Liver (tissue), 9 donors: ENCODE measurements around the gene FAM131C. TPM values are rescaled to one million over a fixed set of nuclear protein-coding genes. Genes with fewer than 3 reads are reported as not detected.

Experiments
- DNase-seq: peaks from one replicate; pipeline ENCODE4 v3.0.0-alpha.2; 2017; ENCODE audit warnings: low spot score
- H3K27ac ChIP-seq, 2 donors: one replicate each; pipeline ENCODE4 v1.7.0; 2013; ENCODE audit warnings: inconsistent platforms in 2 of 2, low read length in 2 of 2, control low read depth in 1 of 2, low read depth in 1 of 2, mild to moderate bottlenecking in 1 of 2
- H3K27me3 ChIP-seq, 4 donors: one replicate each; pipeline versions ENCODE4 v1.6.1 to v1.7.0; 2013; ENCODE audit warnings: low read length in 3 of 4, inconsistent platforms in 1 of 4, mild to moderate bottlenecking in 1 of 4, moderate library complexity in 1 of 4; ENCODE audit not compliant: control insufficient read depth in 4 of 4, insufficient read depth in 4 of 4
- H3K36me3 ChIP-seq, 4 donors: one replicate each; pipeline versions ENCODE4 v1.6.1 to v1.7.0; 2013; ENCODE audit warnings: low read length in 3 of 4, mild to moderate bottlenecking in 3 of 4, low read depth in 1 of 4, moderate library complexity in 1 of 4; ENCODE audit not compliant: control insufficient read depth in 4 of 4, insufficient read depth in 3 of 4
- H3K4me1 ChIP-seq, 4 donors: one replicate each; pipeline versions ENCODE4 v1.6.1 to v1.7.0; 2013; ENCODE audit warnings: low read length in 3 of 4, mild to moderate bottlenecking in 3 of 4, moderate library complexity in 1 of 4; ENCODE audit not compliant: control insufficient read depth in 4 of 4, insufficient read depth in 4 of 4
- H3K4me3 ChIP-seq, 3 donors: one replicate each; pipeline versions ENCODE4 v1.6.1 to v1.7.0; 2013; ENCODE audit warnings: low read length in 3 of 3, control low read depth in 1 of 3, low read depth in 1 of 3, mild to moderate bottlenecking in 1 of 3
- H3K9ac ChIP-seq, 2 donors: one replicate each; pipeline ENCODE4 v1.7.0; 2013; ENCODE audit warnings: low read length in 2 of 2, mild to moderate bottlenecking in 2 of 2, moderate library complexity in 2 of 2, control low read depth in 1 of 2, low read depth in 1 of 2
- H3K9me3 ChIP-seq, 4 donors: one replicate each; pipeline versions ENCODE4 v1.6.1 to v1.7.0; 2013; ENCODE audit warnings: low read length in 3 of 4; ENCODE audit not compliant: control insufficient read depth in 4 of 4
- EGR1 ChIP-seq, 2 donors: IDR thresholded peaks; 2 replicates each; pipeline ENCODE4 v1.6.1; 2016 to 2018; ENCODE audit warnings: antibody characterized with exemption in 2 of 2, low read depth in 2 of 2
- FOXA1 ChIP-seq: IDR thresholded peaks from 2 replicates; pipeline ENCODE4 v1.6.1; 2016; ENCODE audit warnings: antibody characterized with exemption
- FOXA2 ChIP-seq: IDR thresholded peaks from 2 replicates; pipeline ENCODE4 v1.6.1; 2016; ENCODE audit warnings: antibody characterized with exemption
- GABPA ChIP-seq, 2 donors: IDR thresholded peaks in 1 of 2; conservative IDR thresholded peaks in 1 of 2; 2 replicates each; pipeline ENCODE4 v1.6.1; 2016; ENCODE audit warnings: antibody characterized with exemption in 2 of 2, mild to moderate bottlenecking in 1 of 2, moderate library complexity in 1 of 2
- HNF4A ChIP-seq, 2 donors: conservative IDR thresholded peaks; 2 replicates each; pipeline ENCODE4 v1.6.1; 2016; ENCODE audit warnings: antibody characterized with exemption in 2 of 2, mild to moderate bottlenecking in 2 of 2
- HNF4G ChIP-seq: IDR thresholded peaks from 2 replicates; pipeline ENCODE4 v1.6.1; 2016; ENCODE audit warnings: antibody characterized with exemption
- JUND ChIP-seq, 2 donors: IDR thresholded peaks; 2 replicates each; pipeline ENCODE4 v1.6.1; 2016; ENCODE audit warnings: antibody characterized with exemption in 2 of 2
- NR2F2 ChIP-seq: IDR thresholded peaks from 2 replicates; pipeline ENCODE4 v1.6.1; 2016; ENCODE audit warnings: antibody characterized with exemption
- RAD21 ChIP-seq, 2 donors: IDR thresholded peaks; 2 replicates each; pipeline ENCODE4 v1.6.1; 2016; ENCODE audit warnings: antibody characterized with exemption in 2 of 2, mild to moderate bottlenecking in 2 of 2
- RXRA ChIP-seq, 2 donors: IDR thresholded peaks; 2 replicates each; pipeline ENCODE4 v1.6.1; 2017 to 2018; ENCODE audit warnings: antibody characterized with exemption in 2 of 2, mild to moderate bottlenecking in 1 of 2
- SP1 ChIP-seq: IDR thresholded peaks from 2 replicates; pipeline ENCODE4 v1.6.1; 2018; ENCODE audit warnings: antibody characterized with exemption, mild to moderate bottlenecking
- TAF1 ChIP-seq: conservative IDR thresholded peaks from 2 replicates; pipeline ENCODE4 v1.6.1; 2016; ENCODE audit warnings: antibody characterized with exemption, mild to moderate bottlenecking
- YY1 ChIP-seq: IDR thresholded peaks from 2 replicates; pipeline ENCODE4 v1.6.1; 2016; ENCODE audit warnings: antibody characterized with exemption, mild to moderate bottlenecking
- WGBS: extraction: QIAGEN DNeasy Blood & Tissue Kit; methylation state at CpG from one replicate; pipeline ENCODE4 v1.1.7; 2013; 5-methylcytosine and 5-hydroxymethylcytosine counted together
- polyA plus RNA-seq, 2 donors: library from polyadenylated mRNA; stranded (reverse) in 1 of 2; unstranded in 1 of 2; fragments of 200-250 nt in 1 of 2; fragments of >200 nt in 1 of 2; fragmentation: Nextera tagmentation in 1 of 2; extraction: Ambion mirVana in 1 of 2; gene quantifications; one replicate each; pipeline versions ENCODE4 v1.2.1 to v1.2.3, GENCODE V29; 2013 to 2015
- total RNA-seq, 2 donors: library from RNA; depleted of rRNA; stranded (reverse); fragments of >200 nt; gene quantifications; one replicate each; pipeline ENCODE4 v1.2.3, GENCODE V29; 2014
- TF ChIP-seq, protein P1 (sequence below): IDR thresholded peaks from 2 replicates; pipeline ENCODE4 v1.6.1; 2016; ENCODE audit warnings: antibody characterized with exemption, mild to moderate bottlenecking
- TF ChIP-seq, protein P2 (sequence below): IDR thresholded peaks from 2 replicates; pipeline ENCODE4 v1.6.1; 2016; ENCODE audit warnings: antibody characterized with exemption
- TF ChIP-seq, protein P3 (sequence below): fragments of 150-350 bp; IDR thresholded peaks from 2 replicates; pipeline ENCODE4 v1.5.1; 2017; ENCODE audit warnings: improper control_type of control experiment, low read depth, low read length; ENCODE audit not compliant: missing input control
- TF ChIP-seq, protein P4 (sequence below): IDR thresholded peaks from 2 replicates; pipeline ENCODE4 v1.6.1; 2016; ENCODE audit warnings: antibody characterized with exemption
- donor health status: healthy.
- donor health status: healthy.
- donor health status: healthy.
- donor health status: healthy.
- donor health status: healthy.

Gene FAM131C
- total and polyA plus RNA-seq, 4 donors = 0.05 to 0.92 TPM; not detected in 2

DNA sequence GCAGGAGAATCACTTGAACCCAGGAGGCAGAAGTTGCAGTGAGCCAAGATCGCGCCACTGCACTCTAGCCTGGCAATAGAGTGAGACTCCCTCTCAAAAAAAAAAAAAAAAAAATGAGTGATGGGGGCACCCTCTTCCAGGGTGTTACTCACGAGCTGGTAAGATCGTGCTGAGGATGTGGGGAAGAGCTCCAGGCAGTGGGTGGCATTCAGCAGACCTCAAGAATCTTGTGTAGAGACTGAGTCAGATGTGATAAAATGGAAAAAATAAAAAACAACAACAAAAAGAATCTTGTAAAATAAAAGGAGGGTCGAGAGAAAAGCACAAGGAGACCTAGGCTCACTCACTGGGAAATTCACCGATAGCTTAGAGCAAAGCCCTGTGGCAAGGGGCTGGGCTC, 43.9 kb upstream of the FAM131C start:
- Histone ChIP-seq H3K9ac (no peak overlapping the region), H3K4me3 (no peak overlapping the region), H3K4me1 (peaks cover 9 to 30% (median 20%) of the 10 kb centered on the region in 4 donors), H3K27ac (no peak overlapping the region), H3K36me3 (no peaks in the 10 kb centered on the region), H3K27me3 (no peaks in the 10 kb centered on the region), H3K9me3 (no peaks in the 10 kb centered on the region)
- no peak for TF ChIP-seq RXRA (IDR thresholded peaks at IDR 0.05)
- no peak for TF ChIP-seq TAF1
- TF ChIP-seq FOXA1 = no peak
- TF ChIP-seq EGR1 (IDR thresholded peaks at IDR 0.05; ENCODE audit: low read depth in 2 of 2) = no peak
- TF ChIP-seq RAD21 (IDR thresholded peaks at IDR 0.05) = no peak
- TF ChIP-seq SP1 = no peak
- TF ChIP-seq, protein P1, sequence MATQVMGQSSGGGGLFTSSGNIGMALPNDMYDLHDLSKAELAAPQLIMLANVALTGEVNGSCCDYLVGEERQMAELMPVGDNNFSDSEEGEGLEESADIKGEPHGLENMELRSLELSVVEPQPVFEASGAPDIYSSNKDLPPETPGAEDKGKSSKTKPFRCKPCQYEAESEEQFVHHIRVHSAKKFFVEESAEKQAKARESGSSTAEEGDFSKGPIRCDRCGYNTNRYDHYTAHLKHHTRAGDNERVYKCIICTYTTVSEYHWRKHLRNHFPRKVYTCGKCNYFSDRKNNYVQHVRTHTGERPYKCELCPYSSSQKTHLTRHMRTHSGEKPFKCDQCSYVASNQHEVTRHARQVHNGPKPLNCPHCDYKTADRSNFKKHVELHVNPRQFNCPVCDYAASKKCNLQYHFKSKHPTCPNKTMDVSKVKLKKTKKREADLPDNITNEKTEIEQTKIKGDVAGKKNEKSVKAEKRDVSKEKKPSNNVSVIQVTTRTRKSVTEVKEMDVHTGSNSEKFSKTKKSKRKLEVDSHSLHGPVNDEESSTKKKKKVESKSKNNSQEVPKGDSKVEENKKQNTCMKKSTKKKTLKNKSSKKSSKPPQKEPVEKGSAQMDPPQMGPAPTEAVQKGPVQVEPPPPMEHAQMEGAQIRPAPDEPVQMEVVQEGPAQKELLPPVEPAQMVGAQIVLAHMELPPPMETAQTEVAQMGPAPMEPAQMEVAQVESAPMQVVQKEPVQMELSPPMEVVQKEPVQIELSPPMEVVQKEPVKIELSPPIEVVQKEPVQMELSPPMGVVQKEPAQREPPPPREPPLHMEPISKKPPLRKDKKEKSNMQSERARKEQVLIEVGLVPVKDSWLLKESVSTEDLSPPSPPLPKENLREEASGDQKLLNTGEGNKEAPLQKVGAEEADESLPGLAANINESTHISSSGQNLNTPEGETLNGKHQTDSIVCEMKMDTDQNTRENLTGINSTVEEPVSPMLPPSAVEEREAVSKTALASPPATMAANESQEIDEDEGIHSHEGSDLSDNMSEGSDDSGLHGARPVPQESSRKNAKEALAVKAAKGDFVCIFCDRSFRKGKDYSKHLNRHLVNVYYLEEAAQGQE = no peak
- no peak for TF ChIP-seq HNF4G
- TF ChIP-seq, protein P2, sequence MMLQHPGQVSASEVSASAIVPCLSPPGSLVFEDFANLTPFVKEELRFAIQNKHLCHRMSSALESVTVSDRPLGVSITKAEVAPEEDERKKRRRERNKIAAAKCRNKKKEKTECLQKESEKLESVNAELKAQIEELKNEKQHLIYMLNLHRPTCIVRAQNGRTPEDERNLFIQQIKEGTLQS = no peak
- TF ChIP-seq, protein P3, sequence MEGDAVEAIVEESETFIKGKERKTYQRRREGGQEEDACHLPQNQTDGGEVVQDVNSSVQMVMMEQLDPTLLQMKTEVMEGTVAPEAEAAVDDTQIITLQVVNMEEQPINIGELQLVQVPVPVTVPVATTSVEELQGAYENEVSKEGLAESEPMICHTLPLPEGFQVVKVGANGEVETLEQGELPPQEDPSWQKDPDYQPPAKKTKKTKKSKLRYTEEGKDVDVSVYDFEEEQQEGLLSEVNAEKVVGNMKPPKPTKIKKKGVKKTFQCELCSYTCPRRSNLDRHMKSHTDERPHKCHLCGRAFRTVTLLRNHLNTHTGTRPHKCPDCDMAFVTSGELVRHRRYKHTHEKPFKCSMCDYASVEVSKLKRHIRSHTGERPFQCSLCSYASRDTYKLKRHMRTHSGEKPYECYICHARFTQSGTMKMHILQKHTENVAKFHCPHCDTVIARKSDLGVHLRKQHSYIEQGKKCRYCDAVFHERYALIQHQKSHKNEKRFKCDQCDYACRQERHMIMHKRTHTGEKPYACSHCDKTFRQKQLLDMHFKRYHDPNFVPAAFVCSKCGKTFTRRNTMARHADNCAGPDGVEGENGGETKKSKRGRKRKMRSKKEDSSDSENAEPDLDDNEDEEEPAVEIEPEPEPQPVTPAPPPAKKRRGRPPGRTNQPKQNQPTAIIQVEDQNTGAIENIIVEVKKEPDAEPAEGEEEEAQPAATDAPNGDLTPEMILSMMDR = no peak
- TF ChIP-seq, protein P4, sequence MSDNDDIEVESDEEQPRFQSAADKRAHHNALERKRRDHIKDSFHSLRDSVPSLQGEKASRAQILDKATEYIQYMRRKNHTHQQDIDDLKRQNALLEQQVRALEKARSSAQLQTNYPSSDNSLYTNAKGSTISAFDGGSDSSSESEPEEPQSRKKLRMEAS = no peak
- TF ChIP-seq JUND (IDR thresholded peaks at IDR 0.05) = no peak
- TF ChIP-seq YY1 = no peak
- no peak for TF ChIP-seq NR2F2
- DNase-seq = no peak
- WGBS = 95% methylated on average over 6 of the region's 6 CpGs

DNA sequence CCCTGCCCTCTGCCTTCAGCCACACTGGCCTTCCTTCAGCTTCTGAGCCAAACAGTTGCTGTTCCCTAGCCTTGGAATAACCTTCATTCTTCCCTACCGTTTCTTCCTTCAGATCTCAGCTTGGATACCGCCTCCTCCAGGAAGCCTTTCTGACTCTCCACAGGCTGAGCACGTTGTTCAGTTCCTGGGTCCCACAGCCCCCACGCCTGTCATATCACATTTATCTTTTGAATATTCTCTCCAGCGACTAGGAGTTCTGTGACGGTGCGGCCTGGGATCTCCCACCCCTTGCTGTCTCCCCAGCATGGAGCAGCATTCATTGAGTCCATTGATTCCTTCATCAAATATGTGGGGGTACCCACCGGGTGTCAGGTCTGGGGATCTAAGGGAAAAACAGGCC, 43.2 kb upstream of the FAM131C start:
- no peak overlapping the region for H3K27ac ChIP-seq
- H3K4me3 ChIP-seq = no peak overlapping the region
- 86% methylated on average over 8 of the region's 8 CpGs for WGBS
- H3K9ac ChIP-seq = no peak overlapping the region
- peaks cover 9 to 23% (median 15%) of the 10 kb centered on the region in 4 donors for H3K4me1 ChIP-seq
- no peaks in the 10 kb centered on the region for H3K36me3 ChIP-seq
- no peak for DNase-seq
- no peaks in the 10 kb centered on the region for H3K9me3 ChIP-seq
- no peaks in the 10 kb centered on the region for H3K27me3 ChIP-seq
- TF ChIP-seq TAF1 (no peak), JUND (IDR thresholded peaks at IDR 0.05) (no peak), FOXA2 (no peak), YY1 (no peak), NR2F2 (no peak), HNF4G (no peak), RXRA (IDR thresholded peaks at IDR 0.05) (no peak), GABPA (IDR thresholded peaks at IDR 0.05 in 1 of 2, conservative IDR thresholded peaks at IDR 0.05 in 1 of 2) (no peak), EGR1 (IDR thresholded peaks at IDR 0.05; ENCODE audit: low read depth in 2 of 2) (no peak), FOXA1 (no peak), HNF4A (conservative IDR thresholded peaks at IDR 0.05) (no peak), SP1 (no peak), RAD21 (IDR thresholded peaks at IDR 0.05) (no peak)
- TF ChIP-seq, protein P4 = no peak
- TF ChIP-seq, protein P1 = no peak
- TF ChIP-seq, protein P2 = no peak
- TF ChIP-seq, protein P3 = no peak
